ENCODE results near the gene PSTK. TPM values are rescaled to one million over a fixed set of nuclear protein-coding genes. Genes with fewer than 3 reads are reported as not detected.

PSTK gene
- total and polyA plus RNA-seq, 2 of the 13 experiments (the other 11 are each of a cell fraction or from before 2014, with no cell fraction given), result 8.2 to 9.3 TPM

DNA sequence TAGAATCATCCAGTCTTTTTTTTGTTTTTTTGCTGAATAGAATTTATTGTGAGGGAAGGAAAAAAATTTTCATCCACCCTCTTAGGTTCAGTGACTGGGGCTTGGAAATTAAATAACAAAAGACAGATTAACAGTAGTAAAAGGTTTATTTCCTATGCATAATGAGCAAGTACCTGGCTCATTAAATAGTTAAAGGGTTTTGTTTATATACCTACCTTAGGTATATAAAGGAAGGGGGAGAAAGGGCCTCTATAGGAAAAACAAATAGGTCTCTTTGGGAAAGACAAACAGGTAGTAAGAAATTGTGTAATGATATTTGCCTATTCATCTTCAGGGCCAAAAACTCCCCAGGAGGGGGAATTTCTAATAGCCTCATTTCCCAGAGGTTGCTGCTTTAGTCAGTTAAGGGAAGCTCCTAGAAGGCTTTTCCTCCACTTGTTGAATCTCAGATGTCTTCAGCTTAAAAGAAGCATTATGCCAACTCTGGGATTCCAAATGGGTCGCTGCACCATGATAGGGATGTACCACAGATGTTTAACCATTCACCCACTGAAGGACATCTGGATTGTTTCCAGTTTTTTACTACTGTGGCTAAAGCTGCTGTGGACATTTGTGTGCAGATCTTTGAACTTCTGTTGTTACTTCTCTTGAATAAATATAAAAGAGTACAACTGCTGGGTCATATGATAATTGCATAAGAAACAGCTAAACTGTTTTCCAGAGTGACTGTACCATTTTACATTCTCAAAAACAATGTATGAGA lies 39.9 kb downstream of the PSTK start (continued):
- TF ChIP-seq, protein P1, sequence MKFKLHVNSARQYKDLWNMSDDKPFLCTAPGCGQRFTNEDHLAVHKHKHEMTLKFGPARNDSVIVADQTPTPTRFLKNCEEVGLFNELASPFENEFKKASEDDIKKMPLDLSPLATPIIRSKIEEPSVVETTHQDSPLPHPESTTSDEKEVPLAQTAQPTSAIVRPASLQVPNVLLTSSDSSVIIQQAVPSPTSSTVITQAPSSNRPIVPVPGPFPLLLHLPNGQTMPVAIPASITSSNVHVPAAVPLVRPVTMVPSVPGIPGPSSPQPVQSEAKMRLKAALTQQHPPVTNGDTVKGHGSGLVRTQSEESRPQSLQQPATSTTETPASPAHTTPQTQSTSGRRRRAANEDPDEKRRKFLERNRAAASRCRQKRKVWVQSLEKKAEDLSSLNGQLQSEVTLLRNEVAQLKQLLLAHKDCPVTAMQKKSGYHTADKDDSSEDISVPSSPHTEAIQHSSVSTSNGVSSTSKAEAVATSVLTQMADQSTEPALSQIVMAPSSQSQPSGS (CRISPR knock-in tag; IDR thresholded peaks at IDR 0.05), result peak; percentile 28; the same call in 1 of the 2 replicates
- no peak for TF ChIP-seq NRL (CRISPR knock-in tag; IDR thresholded peaks at IDR 0.05; ENCODE audit: borderline replicate concordance)
- TF ChIP-seq, protein P2, sequence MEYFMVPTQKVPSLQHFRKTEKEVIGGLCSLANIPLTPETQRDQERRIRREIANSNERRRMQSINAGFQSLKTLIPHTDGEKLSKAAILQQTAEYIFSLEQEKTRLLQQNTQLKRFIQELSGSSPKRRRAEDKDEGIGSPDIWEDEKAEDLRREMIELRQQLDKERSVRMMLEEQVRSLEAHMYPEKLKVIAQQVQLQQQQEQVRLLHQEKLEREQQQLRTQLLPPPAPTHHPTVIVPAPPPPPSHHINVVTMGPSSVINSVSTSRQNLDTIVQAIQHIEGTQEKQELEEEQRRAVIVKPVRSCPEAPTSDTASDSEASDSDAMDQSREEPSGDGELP (IDR thresholded peaks at IDR 0.05; ENCODE audit: borderline replicate concordance, low read depth), result peak; percentile 55; the same call in 1 of the 2 replicates
- peak; percentile 69 for TF ChIP-seq DPF2 (CRISPR knock-in tag; IDR thresholded peaks at IDR 0.05; ENCODE audit: borderline replicate concordance, low read depth)
- TF ChIP-seq, protein P3, sequence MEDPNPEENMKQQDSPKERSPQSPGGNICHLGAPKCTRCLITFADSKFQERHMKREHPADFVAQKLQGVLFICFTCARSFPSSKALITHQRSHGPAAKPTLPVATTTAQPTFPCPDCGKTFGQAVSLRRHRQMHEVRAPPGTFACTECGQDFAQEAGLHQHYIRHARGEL (CRISPR knock-in tag; IDR thresholded peaks at IDR 0.05), result no peak
- TF ChIP-seq HOXD1 (CRISPR knock-in tag; IDR thresholded peaks at IDR 0.05), result no peak
- TF ChIP-seq, protein P4, sequence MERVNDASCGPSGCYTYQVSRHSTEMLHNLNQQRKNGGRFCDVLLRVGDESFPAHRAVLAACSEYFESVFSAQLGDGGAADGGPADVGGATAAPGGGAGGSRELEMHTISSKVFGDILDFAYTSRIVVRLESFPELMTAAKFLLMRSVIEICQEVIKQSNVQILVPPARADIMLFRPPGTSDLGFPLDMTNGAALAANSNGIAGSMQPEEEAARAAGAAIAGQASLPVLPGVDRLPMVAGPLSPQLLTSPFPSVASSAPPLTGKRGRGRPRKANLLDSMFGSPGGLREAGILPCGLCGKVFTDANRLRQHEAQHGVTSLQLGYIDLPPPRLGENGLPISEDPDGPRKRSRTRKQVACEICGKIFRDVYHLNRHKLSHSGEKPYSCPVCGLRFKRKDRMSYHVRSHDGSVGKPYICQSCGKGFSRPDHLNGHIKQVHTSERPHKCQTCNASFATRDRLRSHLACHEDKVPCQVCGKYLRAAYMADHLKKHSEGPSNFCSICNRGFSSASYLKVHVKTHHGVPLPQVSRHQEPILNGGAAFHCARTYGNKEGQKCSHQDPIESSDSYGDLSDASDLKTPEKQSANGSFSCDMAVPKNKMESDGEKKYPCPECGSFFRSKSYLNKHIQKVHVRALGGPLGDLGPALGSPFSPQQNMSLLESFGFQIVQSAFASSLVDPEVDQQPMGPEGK (CRISPR knock-in tag; IDR thresholded peaks at IDR 0.05), result peak; percentile 62; the same call in 1 of the 2 replicates
- no peak for TF ChIP-seq ZNF768 (CRISPR knock-in tag; IDR thresholded peaks at IDR 0.05)
- TF ChIP-seq ZBTB7B (CRISPR knock-in tag; IDR thresholded peaks at IDR 0.05), result no peak
- TF ChIP-seq SMARCE1 (IDR thresholded peaks at IDR 0.05; ENCODE audit: borderline replicate concordance), result no peak
- TF ChIP-seq ZFX (CRISPR knock-in tag; IDR thresholded peaks at IDR 0.05; ENCODE audit: low read depth), result no peak
- TF ChIP-seq POLR2G (IDR thresholded peaks at IDR 0.05; ENCODE audit: low read depth, low read length), result no peak
- TF ChIP-seq DMAP1 (CRISPR knock-in tag; IDR thresholded peaks at IDR 0.05), result no peak
- TF ChIP-seq NR2F2 (IDR thresholded peaks at IDR 0.05; ENCODE audit: borderline replicate concordance, low read depth), result peak; percentile 43; the same call in 1 of the 2 replicates
- TF ChIP-seq, protein P5, sequence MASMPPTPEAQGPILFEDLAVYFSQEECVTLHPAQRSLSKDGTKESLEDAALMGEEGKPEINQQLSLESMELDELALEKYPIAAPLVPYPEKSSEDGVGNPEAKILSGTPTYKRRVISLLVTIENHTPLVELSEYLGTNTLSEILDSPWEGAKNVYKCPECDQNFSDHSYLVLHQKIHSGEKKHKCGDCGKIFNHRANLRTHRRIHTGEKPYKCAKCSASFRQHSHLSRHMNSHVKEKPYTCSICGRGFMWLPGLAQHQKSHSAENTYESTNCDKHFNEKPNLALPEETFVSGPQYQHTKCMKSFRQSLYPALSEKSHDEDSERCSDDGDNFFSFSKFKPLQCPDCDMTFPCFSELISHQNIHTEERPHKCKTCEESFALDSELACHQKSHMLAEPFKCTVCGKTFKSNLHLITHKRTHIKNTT (CRISPR knock-in tag; IDR thresholded peaks at IDR 0.05), result no peak
- TF ChIP-seq, protein P6, sequence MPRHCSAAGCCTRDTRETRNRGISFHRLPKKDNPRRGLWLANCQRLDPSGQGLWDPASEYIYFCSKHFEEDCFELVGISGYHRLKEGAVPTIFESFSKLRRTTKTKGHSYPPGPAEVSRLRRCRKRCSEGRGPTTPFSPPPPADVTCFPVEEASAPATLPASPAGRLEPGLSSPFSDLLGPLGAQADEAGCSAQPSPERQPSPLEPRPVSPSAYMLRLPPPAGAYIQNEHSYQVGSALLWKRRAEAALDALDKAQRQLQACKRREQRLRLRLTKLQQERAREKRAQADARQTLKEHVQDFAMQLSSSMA (CRISPR knock-in tag; IDR thresholded peaks at IDR 0.05), result no peak
- 0 out of 2 replicates have a peak, but pooled peaks have one; percentile 13 for TF ChIP-seq HDAC1 (CRISPR knock-in tag; IDR thresholded peaks at IDR 0.05)
- peak; percentile 43; the same call in 1 of the 2 replicates for TF ChIP-seq GATA4 (IDR thresholded peaks at IDR 0.05; ENCODE audit: borderline replicate concordance, low read depth)
- TF ChIP-seq FOSL1 (CRISPR knock-in tag; IDR thresholded peaks at IDR 0.05; ENCODE audit: borderline replicate concordance), result no peak
- TF ChIP-seq FOXA1 (IDR thresholded peaks at IDR 0.05), result peak; percentile 89
- TF ChIP-seq FOXA1 (CRISPR knock-in tag; IDR thresholded peaks at IDR 0.05), result peak; percentile 60
- TF ChIP-seq ZBTB7A (CRISPR knock-in tag; IDR thresholded peaks at IDR 0.05), result no peak
- 0 out of 2 replicates have a peak, but pooled peaks have one; percentile 1 for TF ChIP-seq STAG1 (CRISPR knock-in tag; IDR thresholded peaks at IDR 0.05)
- TF ChIP-seq HNF4A (CRISPR knock-in tag; IDR thresholded peaks at IDR 0.05), result peak; percentile 53; the same call in 1 of the 2 replicates
- TF ChIP-seq EHMT2 (IDR thresholded peaks at IDR 0.05; ENCODE audit: borderline replicate concordance, low read depth, low read length), result peak; percentile 92; the same call in 1 of the 2 replicates
